ENCODE data around the gene OSBPL7. TPM values are rescaled to one million over a fixed set of nuclear protein-coding genes. Genes with fewer than 3 reads are reported as not detected.

The OSBPL7 gene
- total RNA-seq, 1 donor from 2014 or later: 18.4 TPM

- Mint-ChIP-seq H3K4me3 (no peak overlapping the region), H3K27ac (peak overlapping the region; percentile 30), H3K4me1 (peaks cover 6% of the 10 kb centered on the region), H3K36me3 (ENCODE audit: low read depth) (peaks cover 42% of the 10 kb centered on the region), H3K9me3 (no peaks in the 10 kb centered on the region), H3K27me3 (no peaks in the 10 kb centered on the region)
- intact Hi-C loops (cut with micrococcal nuclease): no loop called here
- no peak for DNase-seq
Observed at GRCh38 chr17:47810901-47811635, 10.5 kb downstream of the OSBPL7 start.

DNA sequence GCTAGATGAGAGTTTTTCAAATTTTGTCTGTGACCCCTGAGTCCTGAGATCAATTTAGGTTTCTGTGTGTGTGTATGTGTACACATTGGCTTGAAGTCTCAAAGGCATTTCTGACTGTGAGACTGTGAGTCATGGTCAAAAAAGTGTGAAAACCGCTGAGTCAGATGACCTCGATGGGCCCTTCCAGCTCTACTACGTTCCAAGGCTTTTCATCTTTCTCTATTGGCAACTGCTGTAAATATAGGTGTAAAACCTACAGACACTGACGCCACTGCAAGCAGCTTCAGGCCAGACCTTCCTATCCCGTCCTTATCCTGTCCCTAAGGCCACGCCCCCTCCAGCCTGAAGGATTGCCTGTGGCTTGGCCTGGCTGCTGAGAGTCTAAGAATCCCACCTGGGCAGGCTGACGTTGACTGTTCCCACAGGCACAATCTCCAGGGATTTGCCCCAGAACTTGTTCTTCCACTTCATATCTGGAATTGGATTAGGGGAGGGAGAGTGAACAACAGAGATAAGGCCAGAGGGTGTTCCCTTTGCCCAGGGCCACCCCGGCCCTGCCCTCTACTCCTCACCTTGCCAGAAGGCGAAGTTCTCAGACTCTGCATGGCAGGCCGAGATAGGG lies 11.3 kb downstream of the OSBPL7 start:
- H3K4me1 Mint-ChIP-seq: peaks cover 6% of the 10 kb centered on the region
- no peak for DNase-seq
- peak overlapping the region; percentile 39 for H3K27ac Mint-ChIP-seq
- H3K27me3 Mint-ChIP-seq: no peaks in the 10 kb centered on the region
- intact Hi-C loops (cut with micrococcal nuclease): no loop called here
- peaks cover 38% of the 10 kb centered on the region for H3K36me3 Mint-ChIP-seq (ENCODE audit: low read depth)
- no peaks in the 10 kb centered on the region for H3K9me3 Mint-ChIP-seq
- no peak overlapping the region for H3K4me3 Mint-ChIP-seq

GRCh38 chr17:47808830-47809480 lies 12.6 kb downstream of the OSBPL7 start:
- no peak for DNase-seq
- H3K4me3 Mint-ChIP-seq: no peak overlapping the region
- peaks cover 6% of the 10 kb centered on the region for H3K4me1 Mint-ChIP-seq
- H3K36me3 Mint-ChIP-seq (ENCODE audit: low read depth): peaks cover 32% of the 10 kb centered on the region
- intact Hi-C loops (cut with micrococcal nuclease): no loop called here
- no peaks in the 10 kb centered on the region for H3K27me3 Mint-ChIP-seq
- no peaks in the 10 kb centered on the region for H3K9me3 Mint-ChIP-seq
- H3K27ac Mint-ChIP-seq: no peak overlapping the region

DNA sequence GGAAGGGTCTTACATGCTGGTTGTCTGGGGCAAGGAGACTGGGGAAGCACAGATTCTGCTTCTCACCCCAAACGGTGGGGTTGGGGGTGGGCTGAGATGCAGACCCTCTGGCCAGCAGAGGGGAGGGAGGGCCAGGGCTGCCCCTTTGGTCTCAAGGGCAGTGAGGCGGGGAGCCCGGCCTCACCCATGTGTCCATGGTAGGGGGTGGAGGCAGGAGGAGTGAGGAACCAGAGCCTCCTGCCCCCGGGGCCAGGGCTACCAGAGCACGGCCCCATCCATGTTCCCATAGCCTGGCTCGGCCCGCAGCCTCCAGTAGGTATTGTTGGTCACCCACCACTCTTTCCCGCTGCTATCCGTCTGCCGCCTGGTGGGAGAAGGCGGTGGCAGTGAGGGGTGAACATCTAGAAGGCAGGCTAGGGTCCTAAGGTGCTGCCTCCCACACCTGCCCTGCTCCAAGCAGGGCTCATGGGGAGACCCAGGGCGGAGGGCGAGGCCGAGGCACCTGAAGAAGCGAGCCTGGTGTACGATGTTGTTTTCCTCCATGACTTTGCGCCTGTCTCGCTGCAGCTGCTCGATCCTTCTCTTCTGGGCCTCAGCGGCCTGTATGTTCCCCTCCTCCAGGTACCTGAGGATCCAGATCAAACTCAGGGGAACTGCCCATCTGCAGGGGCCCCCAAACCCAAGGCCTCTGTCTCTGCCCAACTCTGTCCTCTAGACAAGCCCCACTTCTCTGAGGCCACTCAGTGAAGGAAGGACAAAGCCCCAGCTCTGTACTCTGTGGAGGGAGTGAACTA lies 13.4 kb downstream of the OSBPL7 start:
- peaks cover 32% of the 10 kb centered on the region for H3K36me3 Mint-ChIP-seq (ENCODE audit: low read depth)
- intact Hi-C loops (cut with micrococcal nuclease): no loop called here
- no peak overlapping the region for H3K27ac Mint-ChIP-seq
- DNase-seq: no peak
- no peaks in the 10 kb centered on the region for H3K27me3 Mint-ChIP-seq
- H3K9me3 Mint-ChIP-seq: no peaks in the 10 kb centered on the region
- H3K4me1 Mint-ChIP-seq: peaks cover 6% of the 10 kb centered on the region
- no peak overlapping the region for H3K4me3 Mint-ChIP-seq

GRCh38 chr17:47807421-47807820 lies 14.2 kb downstream of the OSBPL7 start:
- Mint-ChIP-seq H3K36me3 (ENCODE audit: low read depth) (peaks cover 31% of the 10 kb centered on the region), H3K27ac (no peak overlapping the region), H3K4me1 (peaks cover 7% of the 10 kb centered on the region), H3K27me3 (peaks cover under 1% of the 10 kb centered on the region), H3K4me3 (no peak overlapping the region), H3K9me3 (no peaks in the 10 kb centered on the region)
- intact Hi-C loops (cut with micrococcal nuclease): no loop called here
- no peak for DNase-seq

GRCh38 chr17:47806913-47807255 lies 14.7 kb downstream of the OSBPL7 start:
- peaks cover 2% of the 10 kb centered on the region for H3K27me3 Mint-ChIP-seq
- no peak for DNase-seq
- H3K9me3 Mint-ChIP-seq: no peaks in the 10 kb centered on the region
- peaks cover 8% of the 10 kb centered on the region for H3K4me1 Mint-ChIP-seq
- H3K36me3 Mint-ChIP-seq (ENCODE audit: low read depth): peaks cover 27% of the 10 kb centered on the region
- H3K27ac Mint-ChIP-seq: no peak overlapping the region
- intact Hi-C loops (cut with micrococcal nuclease): no loop called here
- H3K4me3 Mint-ChIP-seq: no peak overlapping the region

- peaks cover 2% of the 10 kb centered on the region for H3K27me3 Mint-ChIP-seq
- intact Hi-C loops (cut with micrococcal nuclease): no loop called here
Observed at GRCh38 chr17:47806026-47806912, 15.3 kb downstream of the OSBPL7 start.

GRCh38 chr17:47804461-47804860 lies 17.1 kb downstream of the OSBPL7 start:
- peaks cover 2% of the 10 kb centered on the region for H3K27me3 Mint-ChIP-seq
- no peak overlapping the region for H3K27ac Mint-ChIP-seq
- peaks cover 3% of the 10 kb centered on the region for H3K4me1 Mint-ChIP-seq
- no peak for DNase-seq
- intact Hi-C loops (cut with micrococcal nuclease): no loop called here
- no peaks in the 10 kb centered on the region for H3K9me3 Mint-ChIP-seq
- H3K36me3 Mint-ChIP-seq (ENCODE audit: low read depth): peaks cover 6% of the 10 kb centered on the region
- H3K4me3 Mint-ChIP-seq: no peak overlapping the region

More at GRCh38 chr17:47806026-47806912, 15.3 kb downstream of the OSBPL7 start:
- H3K4me1 Mint-ChIP-seq: peaks cover 8% of the 10 kb centered on the region
- peaks cover 21% of the 10 kb centered on the region for H3K36me3 Mint-ChIP-seq (ENCODE audit: low read depth)
- no peak overlapping the region for H3K27ac Mint-ChIP-seq
- no peaks in the 10 kb centered on the region for H3K9me3 Mint-ChIP-seq
- DNase-seq: no peak
- no peak overlapping the region for H3K4me3 Mint-ChIP-seq

GRCh38 chr17:47803751-47804150 lies 17.8 kb downstream of the OSBPL7 start:
- DNase-seq: no peak
- intact Hi-C loops (cut with micrococcal nuclease): loop anchor here (2.0 kb wide), 1 partner anchor 27 kb away; no protein-coding TSS in a partner anchor
- H3K9me3 Mint-ChIP-seq: no peaks in the 10 kb centered on the region
- H3K27ac Mint-ChIP-seq: no peak overlapping the region
- H3K4me1 Mint-ChIP-seq: peaks cover 3% of the 10 kb centered on the region
- peaks cover 2% of the 10 kb centered on the region for H3K27me3 Mint-ChIP-seq
- no peak overlapping the region for H3K4me3 Mint-ChIP-seq
- peaks cover 6% of the 10 kb centered on the region for H3K36me3 Mint-ChIP-seq (ENCODE audit: low read depth)

GRCh38 chr17:47803201-47803600 lies 18.4 kb downstream of the OSBPL7 start:
- Mint-ChIP-seq H3K27ac (no peak overlapping the region), H3K4me1 (peaks cover 3% of the 10 kb centered on the region), H3K27me3 (peaks cover 2% of the 10 kb centered on the region), H3K4me3 (no peak overlapping the region), H3K36me3 (ENCODE audit: low read depth) (peaks cover 6% of the 10 kb centered on the region), H3K9me3 (no peaks in the 10 kb centered on the region)
- intact Hi-C loops (cut with micrococcal nuclease): loop anchor here (2.0 kb wide), 1 partner anchor 26 kb away; no protein-coding TSS in a partner anchor
- no peak for DNase-seq

DNA sequence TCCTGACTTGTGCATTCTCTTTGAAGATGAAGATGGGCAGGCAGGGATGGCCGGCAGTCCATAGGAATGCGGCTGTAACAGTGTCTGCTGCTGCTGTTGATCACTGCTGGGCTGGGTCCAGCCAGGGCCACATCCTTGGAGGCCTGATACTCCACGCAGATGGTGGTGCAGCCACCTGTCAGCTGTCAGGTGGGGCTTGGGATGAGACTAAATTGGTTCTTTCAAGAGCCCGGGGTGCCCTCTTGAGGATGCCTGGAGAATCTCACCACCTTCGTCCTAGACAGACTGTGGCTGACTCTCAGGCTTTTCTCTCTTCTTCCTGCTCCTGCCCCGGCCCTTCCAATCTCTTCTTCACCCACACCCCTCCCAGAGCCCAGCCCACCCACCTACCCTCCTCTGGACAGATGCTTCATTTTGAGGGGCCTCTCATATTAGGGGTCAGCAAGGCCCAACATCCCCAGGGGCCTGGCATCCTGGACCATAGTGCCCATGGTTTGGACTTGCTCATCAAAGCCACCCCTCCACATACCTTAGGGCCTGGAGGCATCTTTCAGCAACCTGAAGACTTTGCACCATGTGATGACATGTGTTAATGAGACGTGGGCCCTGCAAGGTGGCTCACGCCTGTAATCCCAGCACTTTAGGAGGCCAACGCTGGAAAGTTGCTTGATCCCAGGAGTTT lies 19.1 kb downstream of the OSBPL7 start:
- Mint-ChIP-seq H3K4me3 (no peak overlapping the region), H3K36me3 (ENCODE audit: low read depth) (peaks cover 1% of the 10 kb centered on the region), H3K27ac (no peak overlapping the region), H3K9me3 (no peaks in the 10 kb centered on the region), H3K4me1 (peaks cover 3% of the 10 kb centered on the region), H3K27me3 (peaks cover 5% of the 10 kb centered on the region)
- DNase-seq: peak; percentile 87
- intact Hi-C loops (cut with micrococcal nuclease): loop anchor here (1.0 to 2.0 kb wide), 3 partner anchors 26 to 138 kb away; no protein-coding TSS in a partner anchor

GRCh38 chr17:47801906-47802305 lies 19.7 kb downstream of the OSBPL7 start:
- Mint-ChIP-seq H3K36me3 (ENCODE audit: low read depth) (no peaks in the 10 kb centered on the region), H3K27me3 (peaks cover 7% of the 10 kb centered on the region), H3K4me1 (peaks cover 3% of the 10 kb centered on the region), H3K27ac (no peak overlapping the region), H3K9me3 (no peaks in the 10 kb centered on the region), H3K4me3 (no peak overlapping the region)
- no peak for DNase-seq
- intact Hi-C loops (cut with micrococcal nuclease): loop anchor here (1.0 to 2.0 kb wide), 3 partner anchors 25 to 138 kb away; no protein-coding TSS in a partner anchor

Data from activated CD4-positive, alpha-beta T cell treated with anti-CD3 and anti-CD28 coated beads, Interleukin-2, amount 10 ng/mL, durations not matched to agents 24 days and 14 days (primary cell).